Measurements from ENCODE around the gene CBARP. TPM values are rescaled to one million over a fixed set of nuclear protein-coding genes. Genes with fewer than 3 reads are reported as not detected.

The CBARP gene
- total RNA-seq, 1 donor from 2014 or later = 7.6 TPM

- H3K27ac Mint-ChIP-seq (ENCODE audit: unreplicated experiment) = peak overlapping the region; percentile 36
- H3K4me3 Mint-ChIP-seq (ENCODE audit: unreplicated experiment) = no peak overlapping the region
- no peaks in the 10 kb centered on the region for H3K36me3 Mint-ChIP-seq (ENCODE audit: low read depth)
- TF ChIP-seq, protein P1, sequence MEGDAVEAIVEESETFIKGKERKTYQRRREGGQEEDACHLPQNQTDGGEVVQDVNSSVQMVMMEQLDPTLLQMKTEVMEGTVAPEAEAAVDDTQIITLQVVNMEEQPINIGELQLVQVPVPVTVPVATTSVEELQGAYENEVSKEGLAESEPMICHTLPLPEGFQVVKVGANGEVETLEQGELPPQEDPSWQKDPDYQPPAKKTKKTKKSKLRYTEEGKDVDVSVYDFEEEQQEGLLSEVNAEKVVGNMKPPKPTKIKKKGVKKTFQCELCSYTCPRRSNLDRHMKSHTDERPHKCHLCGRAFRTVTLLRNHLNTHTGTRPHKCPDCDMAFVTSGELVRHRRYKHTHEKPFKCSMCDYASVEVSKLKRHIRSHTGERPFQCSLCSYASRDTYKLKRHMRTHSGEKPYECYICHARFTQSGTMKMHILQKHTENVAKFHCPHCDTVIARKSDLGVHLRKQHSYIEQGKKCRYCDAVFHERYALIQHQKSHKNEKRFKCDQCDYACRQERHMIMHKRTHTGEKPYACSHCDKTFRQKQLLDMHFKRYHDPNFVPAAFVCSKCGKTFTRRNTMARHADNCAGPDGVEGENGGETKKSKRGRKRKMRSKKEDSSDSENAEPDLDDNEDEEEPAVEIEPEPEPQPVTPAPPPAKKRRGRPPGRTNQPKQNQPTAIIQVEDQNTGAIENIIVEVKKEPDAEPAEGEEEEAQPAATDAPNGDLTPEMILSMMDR (IDR thresholded peaks at IDR 0.05) = no peak
- no peaks in the 10 kb centered on the region for H3K27me3 Mint-ChIP-seq (ENCODE audit: low read depth)
- no peak for DNase-seq (ENCODE audit: low spot score)
- H3K4me1 Mint-ChIP-seq (ENCODE audit: low read depth) = peaks cover 11% of the 10 kb centered on the region
- no peaks in the 10 kb centered on the region for H3K9me3 Mint-ChIP-seq (ENCODE audit: low read depth)
Observed at GRCh38 chr19:1183543-1184172, 54.1 kb downstream of the CBARP start.

DNA sequence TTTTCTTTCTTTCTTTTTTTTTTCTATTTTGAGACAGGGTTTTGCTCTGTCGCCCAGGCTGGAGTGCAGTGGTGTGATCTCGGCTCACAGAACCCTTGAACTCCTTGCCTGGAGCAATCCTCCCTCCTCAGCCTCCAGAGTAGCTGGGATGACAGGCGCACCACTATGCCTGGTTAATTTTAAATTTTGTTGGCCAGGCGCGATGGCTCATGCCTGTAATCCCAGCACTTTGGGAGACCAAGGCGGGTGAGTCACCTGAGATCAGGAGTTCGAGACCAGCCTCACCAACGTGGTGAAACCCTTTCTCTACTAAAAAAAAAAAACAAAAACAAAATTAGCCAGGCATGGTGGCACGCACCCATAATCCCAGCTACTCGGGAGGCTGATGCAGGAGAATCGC is 55.1 kb downstream of the CBARP start:
- H3K9me3 Mint-ChIP-seq (ENCODE audit: low read depth) = no peaks in the 10 kb centered on the region
- TF ChIP-seq, protein P1 (IDR thresholded peaks at IDR 0.05) = no peak
- no peak overlapping the region for H3K27ac Mint-ChIP-seq (ENCODE audit: unreplicated experiment)
- no peak for DNase-seq (ENCODE audit: low spot score)
- H3K27me3 Mint-ChIP-seq (ENCODE audit: low read depth) = no peaks in the 10 kb centered on the region
- H3K36me3 Mint-ChIP-seq (ENCODE audit: low read depth) = no peaks in the 10 kb centered on the region
- no peak overlapping the region for H3K4me3 Mint-ChIP-seq (ENCODE audit: unreplicated experiment)
- peaks cover 14% of the 10 kb centered on the region for H3K4me1 Mint-ChIP-seq (ENCODE audit: low read depth)

GRCh38 chr19:1182068-1182467 is 55.7 kb downstream of the CBARP start:
- Mint-ChIP-seq H3K4me3 (ENCODE audit: unreplicated experiment) (no peak overlapping the region), H3K36me3 (ENCODE audit: low read depth) (no peaks in the 10 kb centered on the region), H3K27me3 (ENCODE audit: low read depth) (no peaks in the 10 kb centered on the region), H3K27ac (ENCODE audit: unreplicated experiment) (peak overlapping the region; percentile 24), H3K9me3 (ENCODE audit: low read depth) (no peaks in the 10 kb centered on the region), H3K4me1 (ENCODE audit: low read depth) (peaks cover 21% of the 10 kb centered on the region)
- no peak for DNase-seq (ENCODE audit: low spot score)
- TF ChIP-seq, protein P1 (IDR thresholded peaks at IDR 0.05) = no peak

DNA sequence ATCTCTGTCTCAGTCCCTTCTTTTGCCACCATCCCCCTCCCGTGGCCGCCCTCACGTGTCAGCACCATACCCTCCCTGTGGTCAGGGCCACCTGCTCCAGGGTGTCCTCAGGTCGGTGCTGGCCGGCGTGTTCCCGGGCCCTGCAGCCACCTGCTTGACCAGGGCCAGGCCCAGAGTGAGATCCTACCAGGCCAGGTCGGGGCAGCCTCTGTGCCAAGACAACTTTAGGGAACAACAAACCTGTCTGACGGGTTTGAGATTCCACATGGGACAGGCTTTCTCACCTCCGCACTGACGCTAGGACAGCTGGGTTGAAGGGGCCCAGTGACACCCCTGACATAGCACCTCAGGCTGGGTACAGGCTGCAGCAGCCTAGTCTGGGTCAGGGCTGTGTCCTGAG is 56.2 kb downstream of the CBARP start:
- peak overlapping the region; percentile 69 for H3K27ac Mint-ChIP-seq (ENCODE audit: unreplicated experiment)
- H3K27me3 Mint-ChIP-seq (ENCODE audit: low read depth) = no peaks in the 10 kb centered on the region
- no peak overlapping the region for H3K4me3 Mint-ChIP-seq (ENCODE audit: unreplicated experiment)
- DNase-seq (ENCODE audit: low spot score) = no peak
- H3K4me1 Mint-ChIP-seq (ENCODE audit: low read depth) = peaks cover 24% of the 10 kb centered on the region
- no peaks in the 10 kb centered on the region for H3K9me3 Mint-ChIP-seq (ENCODE audit: low read depth)
- TF ChIP-seq, protein P1 (IDR thresholded peaks at IDR 0.05) = no peak
- no peaks in the 10 kb centered on the region for H3K36me3 Mint-ChIP-seq (ENCODE audit: low read depth)

Other genes starting within 250 kb of the CBARP start
- gene GRIN3B, start 237.6 kb downstream of the CBARP start, total RNA-seq = 0.31 to 0.67 TPM (median 0.33 TPM) in 3 replicates
- gene TMEM259, start 216.9 kb downstream of the CBARP start, total RNA-seq = 120 to 130 TPM (median 120 TPM) in 3 replicates
- gene RNU6-2, start 216.5 kb downstream of the CBARP start, total RNA-seq = not detected in 3 replicates
- gene CNN2, start 211.4 kb downstream of the CBARP start, total RNA-seq = 258 to 363 TPM (median 357 TPM) in 3 replicates
- 6.7 to 15.9 TPM (median 8.9 TPM) in 3 replicates for gene ABCA7, start 197.9 kb downstream of the CBARP start, total RNA-seq
- 0.57 to 1.6 TPM (median 1.0 TPM) in 3 replicates for gene ARHGAP45, start 170.8 kb downstream of the CBARP start, total RNA-seq
- 110 to 119 TPM (median 113 TPM) in 3 replicates for gene POLR2E, start 142.6 kb downstream of the CBARP start, total RNA-seq
- gene GPX4, start 134.0 kb downstream of the CBARP start, total RNA-seq = 240 to 246 TPM (median 245 TPM) in 3 replicates
- 25.9 to 46.0 TPM (median 45.6 TPM) in 3 replicates for gene SBNO2, start 63.7 kb downstream of the CBARP start, total RNA-seq
- 41.1 to 44.5 TPM (median 42.3 TPM) in 3 replicates for gene STK11, start 32.2 kb downstream of the CBARP start, total RNA-seq
- 110 to 125 TPM (median 122 TPM) in 3 replicates for gene ATP5F1D, start 3.7 kb upstream of the CBARP start, total RNA-seq
- 64.5 to 75.3 TPM (median 68.3 TPM) in 3 replicates for gene MIDN, start 10.6 kb upstream of the CBARP start, total RNA-seq
- 295 to 320 TPM (median 303 TPM) in 3 replicates for gene CIRBP, start 31.3 kb upstream of the CBARP start, total RNA-seq
- 32.7 to 41.3 TPM (median 36.1 TPM) in 3 replicates for gene FAM174C, start 37.5 kb upstream of the CBARP start, total RNA-seq
- gene EFNA2, start 47.9 kb upstream of the CBARP start, total RNA-seq = 7.0 to 7.9 TPM (median 7.2 TPM) in 3 replicates
- 57.3 to 66.1 TPM (median 57.8 TPM) in 3 replicates for gene NDUFS7, start 145.9 kb upstream of the CBARP start, total RNA-seq
- 30.1 to 34.3 TPM (median 32.5 TPM) in 3 replicates for gene GAMT, start 163.5 kb upstream of the CBARP start, total RNA-seq
- 81.1 to 88.0 TPM (median 82.5 TPM) in 3 replicates for gene DAZAP1, start 169.6 kb upstream of the CBARP start, total RNA-seq
- 614 to 734 TPM (median 636 TPM) in 3 replicates for gene RPS15, start 200.4 kb upstream of the CBARP start, total RNA-seq
- gene APC2, start 212.1 kb upstream of the CBARP start, total RNA-seq = 1.4 to 3.9 TPM (median 3.9 TPM) in 3 replicates
- 23.3 to 24.7 TPM (median 24.2 TPM) in 3 replicates for gene C19orf25, start 241.2 kb upstream of the CBARP start, total RNA-seq